ENCODE measurements around the gene GLRA3. TPM values are rescaled to one million over a fixed set of nuclear protein-coding genes. Genes with fewer than 3 reads are reported as not detected.
"Not testable (repeated sequence)": the region's sequence is repeated elsewhere in the genome, so short reads cannot be mapped to it uniquely, and the experiment has no call there.

Gene GLRA3
- total RNA-seq, 1 donor from 2014 or later, result not detected

DNA sequence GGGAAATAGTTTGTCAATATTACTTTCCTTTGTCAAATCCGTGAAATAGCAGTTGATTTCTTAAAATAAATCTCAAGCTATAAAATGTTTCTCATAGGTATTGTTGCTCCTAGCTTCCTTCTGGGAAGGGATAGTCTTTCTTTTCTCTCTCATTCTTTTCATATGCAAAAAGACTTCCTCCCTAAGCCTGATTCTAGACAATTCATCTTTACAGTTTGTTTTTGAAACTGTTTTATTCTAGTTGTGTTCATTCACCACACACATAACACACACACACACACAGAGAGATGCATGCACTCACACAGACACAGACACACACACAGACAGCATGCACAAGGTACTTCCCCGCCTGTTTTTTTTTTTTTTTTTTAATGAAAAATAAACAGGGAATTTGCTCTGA, 18.2 kb downstream of the GLRA3 start:
- no peak for DNase-seq (ENCODE audit: low read depth in 2 of 2)

DNA sequence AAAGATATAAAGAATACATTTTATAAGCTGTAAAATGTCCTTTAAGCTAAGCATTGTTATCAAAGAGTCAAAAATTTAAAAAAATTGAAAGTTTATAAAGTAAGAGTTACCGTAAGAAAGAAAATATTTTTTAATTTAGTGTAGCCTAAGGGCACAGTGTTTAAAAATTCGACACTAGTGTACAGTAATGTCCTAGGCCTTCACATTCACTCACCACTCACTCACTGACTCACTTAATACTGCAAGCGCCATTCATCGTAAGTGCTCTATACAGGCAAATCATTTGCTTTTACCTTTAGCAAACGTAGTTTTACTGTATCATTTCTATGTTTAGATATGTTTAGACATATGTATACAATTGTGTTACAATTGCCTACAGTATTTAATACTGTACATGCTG, 20.2 kb downstream of the GLRA3 start:
- no peak for DNase-seq (ENCODE audit: low read depth in 2 of 2)

DNA sequence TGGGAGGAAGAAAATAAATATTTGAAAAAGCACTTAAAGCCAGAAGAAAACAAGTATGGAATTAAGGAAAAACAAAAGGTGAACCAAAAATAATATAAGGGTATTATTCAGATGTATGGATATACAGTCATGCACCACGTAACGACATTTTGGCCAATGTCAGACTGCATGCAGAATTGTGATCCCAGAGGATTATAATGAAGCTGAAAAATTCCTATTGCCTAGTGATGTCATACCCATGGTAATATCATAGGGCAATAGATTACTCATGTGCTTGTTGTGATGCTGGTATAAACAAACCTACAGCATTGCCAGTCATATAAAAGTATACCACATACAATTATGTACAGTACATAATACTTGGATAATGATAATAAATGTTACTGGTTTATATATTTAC, 20.9 kb downstream of the GLRA3 start:
- DNase-seq (ENCODE audit: low read depth in 2 of 2), result no peak

DNA sequence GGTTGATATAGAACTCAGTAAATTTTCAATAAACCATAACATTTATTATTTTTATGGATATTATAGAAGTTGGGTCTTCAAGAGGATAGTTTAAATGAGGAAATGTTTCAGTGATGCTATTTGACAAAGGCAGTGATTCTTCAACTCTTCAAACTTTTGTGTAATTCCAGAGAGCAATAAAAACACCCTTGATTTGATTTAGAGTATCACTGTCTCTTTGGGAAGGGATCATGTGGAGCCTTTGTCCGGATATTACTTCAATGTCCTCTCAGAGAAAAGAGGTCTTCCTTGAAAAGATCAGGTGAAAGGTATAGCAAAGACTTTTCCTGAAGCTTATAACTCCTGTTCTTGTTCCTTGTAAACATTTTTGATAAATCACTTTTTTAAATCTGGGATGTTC, 23.3 kb downstream of the GLRA3 start:
- DNase-seq (ENCODE audit: low read depth in 2 of 2), result no peak

DNA sequence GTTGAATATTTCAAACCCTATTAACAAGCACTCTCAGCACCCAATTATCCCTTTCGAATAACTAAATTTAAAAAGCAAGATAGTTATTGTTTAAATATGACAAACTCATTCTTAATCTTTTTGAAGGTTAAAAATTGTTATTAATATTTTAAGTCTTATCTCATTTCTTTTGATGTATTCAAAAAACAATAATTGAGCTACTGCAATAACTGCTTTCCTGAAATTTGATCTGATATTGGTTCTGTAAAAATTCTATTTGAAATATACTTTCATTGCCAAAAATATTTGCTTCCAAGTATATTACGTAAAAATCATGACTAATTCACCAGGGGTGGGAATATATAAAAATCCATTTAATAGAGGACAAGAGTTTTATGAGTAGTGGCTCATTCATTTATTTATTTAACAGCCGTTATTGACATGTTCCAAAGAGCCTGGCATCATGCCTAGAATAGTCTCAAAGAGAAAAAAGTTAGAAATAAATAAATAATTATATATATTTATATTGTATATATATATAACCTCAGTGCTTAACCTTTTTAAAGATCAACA, 34.4 kb downstream of the GLRA3 start:
- DNase-seq (ENCODE audit: low read depth in 2 of 2), result no peak

DNA sequence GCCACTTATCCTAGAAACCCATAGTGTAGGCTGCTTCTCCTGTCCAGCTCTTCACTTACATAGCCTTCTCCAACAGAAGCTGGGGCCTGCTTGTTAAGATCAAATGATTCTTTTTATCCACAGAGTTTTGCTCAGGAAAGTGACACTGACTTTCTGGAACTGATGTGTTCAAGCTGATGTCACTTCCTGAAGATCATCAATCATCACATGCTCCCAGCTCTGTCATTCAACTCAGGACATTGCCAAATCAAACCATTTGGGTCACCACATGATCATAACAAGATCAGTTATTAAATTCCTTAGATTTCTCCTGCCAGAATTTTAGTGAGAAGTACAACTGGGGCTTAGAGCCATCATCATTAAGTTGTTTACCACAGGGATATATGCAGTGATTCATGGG, 39.4 kb downstream of the GLRA3 start:
- DNase-seq (ENCODE audit: low read depth in 2 of 2), result no peak

DNA sequence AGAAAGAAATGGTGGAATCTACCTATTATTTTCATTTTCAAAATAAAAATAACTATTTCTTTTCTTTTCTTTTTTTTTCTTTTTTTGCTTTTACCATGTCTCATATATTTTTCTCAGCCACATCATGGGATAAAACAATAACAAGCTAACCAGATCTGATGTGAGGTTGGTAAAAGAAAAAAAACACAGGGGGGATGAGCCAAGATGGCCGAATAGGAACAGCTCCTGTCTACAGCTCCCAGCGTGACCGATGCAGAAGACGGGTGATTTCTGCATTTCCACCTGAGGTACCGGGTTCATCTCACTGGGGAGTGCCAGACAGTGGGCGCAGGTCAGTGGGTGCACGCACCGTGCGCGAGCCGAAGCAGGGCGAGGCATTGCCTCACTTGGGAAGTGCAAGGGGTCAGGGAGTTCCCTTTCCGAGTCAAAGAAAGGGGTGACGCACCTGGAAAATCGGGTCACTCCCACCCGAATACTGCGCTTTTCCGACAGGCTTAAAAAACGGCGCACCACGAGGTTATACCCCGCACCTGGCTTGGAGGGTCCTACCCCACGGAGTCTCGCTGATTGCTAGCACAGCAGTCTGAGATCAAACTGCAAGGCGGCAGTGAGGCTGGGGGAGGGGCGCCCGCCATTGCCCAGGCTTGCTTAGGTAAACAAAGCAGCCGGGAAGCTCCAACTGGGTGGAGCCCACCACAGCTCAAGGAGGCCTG, 50.6 kb downstream of the GLRA3 start:
- not testable (repeated sequence) for DNase-seq (ENCODE audit: low read depth in 2 of 2)

DNA sequence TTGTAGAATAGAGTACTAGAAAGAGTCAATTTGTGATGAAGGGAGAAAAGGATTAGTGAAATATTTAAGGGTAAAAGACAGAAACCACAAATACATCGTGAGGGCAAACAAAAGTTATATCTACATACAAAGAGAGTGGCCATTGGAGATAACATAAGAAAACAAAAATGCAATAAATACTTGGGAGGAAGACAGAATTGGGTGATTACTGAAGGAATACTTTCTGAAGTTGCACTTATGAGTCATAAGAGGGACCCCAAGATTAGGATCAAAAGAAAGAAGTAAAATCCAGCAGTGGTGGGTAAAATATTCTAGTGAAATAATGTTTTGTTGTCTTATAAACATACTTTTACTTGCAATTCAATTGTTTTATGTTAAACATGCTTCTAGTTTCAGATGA, 53.7 kb downstream of the GLRA3 start:
- no peak for DNase-seq (ENCODE audit: low read depth in 2 of 2)

DNA sequence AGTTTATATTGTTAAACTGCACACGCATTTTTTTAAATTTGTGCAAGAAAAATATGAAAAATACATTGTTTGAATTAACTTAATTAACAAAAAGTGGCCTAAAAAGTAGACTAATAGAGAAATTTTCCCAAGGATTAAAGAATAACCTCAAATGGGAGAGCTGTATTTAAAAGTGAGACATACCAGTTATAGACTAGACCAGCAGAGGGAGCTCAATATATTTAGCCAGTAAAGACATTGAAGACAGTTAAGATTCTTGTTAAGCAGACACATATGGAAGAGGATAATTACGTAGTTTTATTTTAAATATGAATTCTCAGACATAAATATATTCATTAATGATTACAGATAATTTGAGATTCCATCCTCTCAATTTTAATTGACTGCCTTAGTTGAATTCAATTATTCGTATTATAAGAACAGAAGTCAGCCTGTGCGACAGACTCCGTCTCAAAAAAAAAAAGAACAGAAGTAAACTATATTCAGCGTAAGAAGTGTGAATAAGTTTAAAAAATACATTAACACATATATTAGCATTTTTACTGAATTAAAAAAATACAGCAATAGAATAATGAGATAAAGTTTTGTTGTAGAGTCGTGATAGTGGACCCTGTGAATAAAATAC, 64.8 kb downstream of the GLRA3 start:
- peak; percentile 32 to 50 for DNase-seq (ENCODE audit: low read depth in 2 of 2)

DNA sequence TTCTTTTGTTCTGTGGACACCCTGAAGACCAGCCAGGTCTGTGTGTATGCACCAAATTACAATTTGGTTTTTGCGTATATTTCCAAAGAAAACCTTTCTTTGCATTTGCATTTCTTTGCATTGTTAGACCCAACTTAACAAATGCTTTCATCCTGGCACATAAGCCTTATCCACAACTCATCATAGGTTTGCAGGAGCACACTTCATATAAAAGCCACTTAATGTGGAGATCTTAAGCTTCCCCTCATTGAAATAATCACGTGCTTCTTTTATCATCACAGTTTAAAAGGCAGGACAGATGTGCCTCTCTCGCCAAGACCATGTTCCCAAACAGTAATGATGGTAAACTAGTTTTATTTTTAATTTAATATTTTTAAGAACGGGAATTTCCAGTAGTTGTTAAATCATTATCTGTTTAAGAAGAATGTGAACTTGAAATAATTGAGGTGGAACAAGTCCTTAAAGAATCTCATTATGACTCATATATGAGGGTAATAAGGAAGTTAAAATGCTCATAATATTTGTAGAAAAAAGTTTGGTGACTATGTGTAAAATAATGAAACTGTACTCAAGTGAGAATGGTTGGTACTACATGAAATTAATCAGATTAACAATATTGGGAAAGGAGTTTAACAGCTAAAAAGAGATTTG, 65.5 kb downstream of the GLRA3 start:
- DNase-seq (ENCODE audit: low read depth in 2 of 2), result no peak

DNA sequence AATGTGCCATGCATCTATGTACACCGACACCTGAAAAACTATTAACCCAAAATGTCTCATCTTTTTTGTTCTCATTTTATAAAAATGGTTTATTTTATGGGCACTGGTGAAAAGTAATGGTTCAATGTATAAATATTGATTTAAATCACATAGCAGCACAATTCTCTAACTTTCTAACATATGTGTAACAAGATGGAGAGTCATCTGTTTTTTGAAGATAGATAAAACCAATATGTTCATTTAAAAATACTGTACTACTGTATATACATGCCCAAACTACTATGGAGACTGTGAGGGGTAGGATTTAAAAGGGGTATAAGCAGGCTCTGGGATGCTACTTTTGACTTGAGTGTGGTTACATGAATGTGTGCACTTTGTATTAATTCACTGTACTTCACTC, 67.6 kb downstream of the GLRA3 start:
- DNase-seq (ENCODE audit: low read depth in 2 of 2), result no peak

DNA sequence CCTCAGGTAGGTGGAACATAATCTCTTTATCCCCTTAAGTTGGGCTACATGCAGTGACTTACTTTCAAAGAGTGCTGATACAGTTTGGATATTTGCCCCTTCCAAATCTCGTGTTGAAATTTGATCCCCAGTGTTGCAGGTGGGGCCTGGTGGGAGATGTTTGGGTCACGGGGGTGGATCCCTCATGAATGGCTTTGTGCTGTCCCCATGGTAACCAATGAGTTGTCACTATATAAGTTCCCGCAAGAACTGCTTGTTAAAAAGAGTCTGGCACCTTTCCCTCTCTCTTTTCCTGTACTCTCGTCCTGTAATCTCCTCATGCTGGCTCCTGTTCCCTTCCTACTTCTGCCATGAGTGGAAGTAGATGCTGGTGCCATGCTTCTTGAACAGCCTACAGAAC, 71.3 kb downstream of the GLRA3 start:
- no peak for DNase-seq (ENCODE audit: low read depth in 2 of 2)

DNA sequence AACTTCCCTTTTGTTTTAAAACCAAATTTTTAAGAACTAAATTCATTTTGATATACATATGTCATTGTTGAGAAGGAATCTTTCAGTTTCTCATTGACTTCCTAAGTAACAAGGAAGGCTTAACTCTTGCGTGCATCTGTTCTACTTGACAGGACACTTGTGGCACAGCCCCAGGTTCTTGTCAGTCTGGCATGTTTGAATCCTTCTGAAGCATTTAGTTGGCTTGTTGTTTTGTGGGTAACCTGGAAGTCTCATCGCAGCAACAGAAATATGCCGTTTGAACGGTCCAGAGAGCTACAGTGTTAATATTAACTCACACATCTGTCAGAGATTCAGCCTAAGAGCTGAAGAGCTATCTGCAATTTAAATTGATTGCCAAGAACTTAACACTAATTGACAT, 76.0 kb downstream of the GLRA3 start:
- no peak for DNase-seq (ENCODE audit: low read depth in 2 of 2)

DNA sequence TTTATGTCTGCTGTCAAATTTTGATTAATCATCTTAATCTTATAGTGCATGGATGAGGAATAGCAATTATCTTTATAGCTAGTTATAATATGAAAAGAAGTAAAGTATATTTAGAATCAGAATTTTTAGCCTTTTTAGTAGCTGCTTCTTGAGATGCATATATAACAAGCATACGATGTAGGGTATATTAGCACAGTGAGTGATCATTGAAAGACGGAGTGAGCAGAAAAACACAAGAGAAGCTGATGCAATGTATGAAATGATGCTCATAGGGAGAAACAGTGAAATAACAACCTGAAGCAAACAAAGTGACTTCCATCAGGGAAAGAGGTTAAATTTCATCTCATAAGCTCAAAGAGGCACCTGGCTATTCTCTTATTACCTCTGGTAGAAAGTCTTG, 77.0 kb downstream of the GLRA3 start:
- no peak for DNase-seq (ENCODE audit: low read depth in 2 of 2)

DNA sequence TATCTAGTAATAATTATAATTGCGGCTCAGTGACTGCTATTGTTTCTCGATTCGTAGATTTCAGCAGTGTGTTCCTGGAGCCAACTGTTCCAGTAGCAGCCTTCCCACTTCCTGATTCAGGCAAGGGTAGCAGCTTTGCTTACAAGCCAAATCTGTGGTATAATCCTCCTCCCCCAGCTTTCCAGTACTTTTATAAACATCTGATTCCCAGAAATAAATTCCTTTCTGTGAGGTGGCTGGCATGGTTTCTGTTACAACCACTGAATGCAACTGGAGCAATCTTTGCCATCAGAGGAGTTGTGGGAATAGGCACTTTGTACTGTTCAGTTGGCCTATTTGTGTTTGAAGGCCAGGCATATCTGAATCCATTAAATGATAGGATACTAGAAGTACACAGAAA, 80.0 kb downstream of the GLRA3 start:
- no peak for DNase-seq (ENCODE audit: low read depth in 2 of 2)

DNA sequence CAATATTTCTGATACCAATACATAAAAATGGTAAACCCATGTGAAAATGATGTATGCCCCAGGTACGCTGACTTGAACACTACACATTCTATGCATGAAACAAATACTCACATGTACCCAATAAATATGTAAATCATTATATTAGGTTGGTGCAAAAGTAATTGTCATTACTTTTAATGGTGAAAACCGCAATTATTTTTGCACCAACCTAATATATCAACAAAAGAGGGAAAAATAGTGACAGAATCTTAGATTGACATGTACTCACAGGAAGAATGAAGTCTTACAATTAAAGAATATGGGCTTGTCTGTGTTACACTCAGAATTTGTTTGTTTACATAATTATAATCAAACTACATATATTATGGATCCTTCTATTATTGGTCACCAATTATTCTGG, 82.3 kb downstream of the GLRA3 start:
- no peak for DNase-seq (ENCODE audit: low read depth in 2 of 2)

DNA sequence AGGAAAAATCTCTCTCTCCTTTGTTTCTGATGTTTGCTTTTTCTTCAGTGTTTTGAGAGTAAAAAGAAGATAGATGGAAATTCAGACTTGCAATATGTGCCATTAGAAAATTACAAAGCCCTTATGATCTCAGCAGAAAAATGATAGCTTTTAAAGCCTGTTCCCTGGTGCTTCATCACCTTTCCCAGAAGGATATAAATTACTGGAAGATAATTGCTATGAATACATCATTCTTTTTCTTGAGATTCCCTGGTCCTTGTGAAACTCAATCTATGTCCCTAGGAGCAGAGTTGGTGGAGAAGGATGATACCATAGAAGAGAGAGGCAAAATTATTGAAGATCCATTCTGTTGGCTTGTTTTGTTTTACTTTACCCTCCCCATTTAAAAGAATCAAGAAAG, 86.5 kb downstream of the GLRA3 start:
- no peak for DNase-seq (ENCODE audit: low read depth in 2 of 2)

DNA sequence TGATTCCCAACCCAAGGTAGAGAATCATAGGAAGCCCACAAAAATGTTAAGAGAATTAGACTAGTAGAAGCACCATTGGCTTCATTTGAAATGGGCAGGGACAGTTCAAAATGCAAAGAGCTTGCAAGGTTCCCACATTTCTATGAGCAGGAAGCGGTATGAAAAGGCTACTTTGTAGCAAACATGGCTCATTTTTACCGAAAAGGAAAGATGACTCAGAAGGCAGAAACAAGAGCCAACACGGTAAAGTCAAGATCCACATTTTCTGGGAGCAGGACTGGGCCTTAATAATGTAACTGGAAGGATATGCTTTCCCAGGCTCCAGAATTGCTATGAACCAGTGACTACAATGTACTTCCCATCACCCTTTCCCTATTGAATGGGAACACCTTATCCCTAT, 89.5 kb downstream of the GLRA3 start:
- DNase-seq (ENCODE audit: low read depth in 2 of 2), result no peak

DNA sequence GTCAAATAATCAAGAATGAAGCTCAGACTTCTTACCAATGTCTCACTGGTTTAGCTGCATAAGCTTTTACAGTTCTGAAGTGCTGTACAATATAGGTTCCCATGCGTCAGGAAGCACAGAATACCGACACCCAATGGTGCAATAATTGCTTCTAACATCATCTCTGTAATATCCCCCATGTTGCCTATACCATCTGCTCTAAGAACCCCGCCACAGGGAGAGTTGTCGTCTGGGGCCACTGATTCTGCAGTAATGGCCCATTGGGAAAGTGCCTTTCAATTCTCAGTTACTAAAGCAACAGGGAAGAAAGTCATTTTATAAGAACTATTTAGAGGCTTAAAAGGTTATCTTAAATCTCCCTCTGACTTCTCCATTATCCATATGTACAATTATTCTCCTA, 94.9 kb downstream of the GLRA3 start:
- no peak for DNase-seq (ENCODE audit: low read depth in 2 of 2)

DNA sequence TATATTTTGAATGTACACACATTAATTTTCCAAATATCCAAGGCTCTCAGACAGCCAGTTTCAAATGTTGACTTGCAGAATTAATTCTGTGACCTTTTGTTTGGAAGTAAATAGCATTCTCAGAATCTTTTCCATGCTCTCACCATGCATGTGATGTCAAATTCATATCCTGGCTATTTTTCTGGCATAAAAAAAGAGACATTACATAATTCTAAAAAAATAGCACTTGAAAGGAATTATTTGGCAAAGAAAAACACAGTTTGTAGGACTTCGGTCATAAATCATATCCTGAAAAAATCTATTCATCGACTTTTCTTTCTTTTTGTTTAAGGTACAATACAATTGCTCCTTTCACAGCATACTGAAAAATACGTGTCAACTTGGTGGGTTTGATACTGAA, 111.2 kb downstream of the GLRA3 start:
- DNase-seq (ENCODE audit: low read depth in 2 of 2), result no peak

DNA sequence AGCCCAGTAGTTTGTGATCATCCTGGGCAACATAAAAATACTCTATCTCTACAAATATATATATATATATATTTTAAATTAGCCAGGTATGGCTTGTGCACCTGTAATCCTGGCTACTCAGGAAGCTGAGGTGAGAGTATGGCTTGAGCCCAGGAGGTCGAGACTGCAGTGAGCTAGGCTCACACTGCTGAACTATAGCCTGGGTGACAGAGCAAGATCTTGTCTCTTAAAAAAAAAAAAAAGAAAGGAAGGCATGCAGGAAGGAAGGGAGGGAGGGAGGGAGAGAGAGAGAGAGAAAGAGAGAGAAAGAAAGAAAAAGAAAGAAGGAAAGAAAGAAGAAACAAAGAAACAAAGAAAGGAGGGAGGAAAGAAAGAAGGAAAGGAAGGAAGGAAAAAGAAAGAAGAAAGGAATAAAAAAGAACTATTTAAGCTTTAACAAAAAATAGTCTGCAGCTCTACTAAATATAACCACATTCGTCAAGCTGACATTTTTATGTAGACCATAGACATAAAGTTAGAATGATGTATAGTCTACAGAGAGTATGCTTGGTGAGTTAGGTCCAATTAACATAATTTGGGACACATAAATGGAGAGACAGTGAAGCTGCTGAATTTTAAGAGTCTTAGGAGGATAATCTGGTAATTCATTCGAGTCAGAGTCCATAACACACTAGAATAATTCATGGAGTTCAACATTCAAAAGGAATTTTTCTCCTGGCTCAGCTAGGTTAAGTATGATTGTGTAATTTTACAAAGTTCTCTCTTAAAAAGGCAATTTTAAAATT, 111.9 kb downstream of the GLRA3 start:
- DNase-seq (ENCODE audit: low read depth in 2 of 2), result no peak

All from lung microvascular endothelial cell (primary cell).